ENCODE measurements around the gene DGKQ.
"Not testable (repeated sequence)": the region's sequence is repeated elsewhere in the genome, so short reads cannot be mapped to it uniquely, and the experiment has no call there.

DGKQ gene

DNA sequence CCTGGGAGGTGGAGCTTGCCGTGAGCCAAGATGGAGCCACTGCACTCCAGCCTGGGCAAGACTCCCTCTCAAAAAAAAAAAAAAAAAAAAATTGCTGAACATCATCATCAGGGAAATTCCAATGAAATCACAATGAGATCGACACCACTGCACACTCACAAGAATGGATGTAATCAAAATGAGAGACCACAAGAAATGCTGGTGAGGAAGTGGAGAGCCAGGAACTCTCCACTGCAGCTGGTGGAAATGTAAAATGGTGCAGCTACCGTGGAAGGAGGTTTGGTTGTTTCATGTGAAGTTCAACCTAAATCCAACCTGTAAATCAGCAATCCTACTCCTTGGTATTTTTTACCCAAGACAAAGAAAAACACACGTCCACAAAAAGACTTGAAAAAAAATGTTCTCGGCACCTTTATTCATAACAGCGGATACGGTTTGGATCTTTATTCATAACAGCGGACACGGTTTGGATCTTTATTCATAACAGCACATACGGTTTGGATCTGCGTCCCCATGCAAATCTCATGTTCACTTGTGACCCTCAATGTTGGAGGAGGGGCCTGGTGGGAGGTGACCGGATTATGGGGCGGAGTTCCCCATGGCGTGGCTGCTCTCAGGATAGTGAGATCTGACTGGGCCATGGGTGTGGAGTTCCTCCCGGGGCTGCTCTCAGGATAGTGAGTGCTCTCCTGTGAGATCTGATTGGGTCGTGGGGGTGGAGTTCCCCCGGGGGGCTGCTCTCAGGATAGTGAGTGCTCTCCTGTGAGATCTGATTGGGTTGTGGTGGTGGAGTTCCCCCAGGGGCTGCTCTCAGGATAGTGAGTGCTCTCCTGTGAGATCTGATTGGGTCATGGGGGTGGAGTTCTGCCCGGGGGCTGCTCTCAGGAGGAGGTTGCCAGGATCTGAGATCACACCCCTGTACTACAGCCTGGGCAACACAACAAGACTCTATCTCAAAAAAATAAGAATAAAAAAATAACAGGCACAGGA lies 49.0 kb downstream of the DGKQ start:
- DNase-seq: no peak

DNA sequence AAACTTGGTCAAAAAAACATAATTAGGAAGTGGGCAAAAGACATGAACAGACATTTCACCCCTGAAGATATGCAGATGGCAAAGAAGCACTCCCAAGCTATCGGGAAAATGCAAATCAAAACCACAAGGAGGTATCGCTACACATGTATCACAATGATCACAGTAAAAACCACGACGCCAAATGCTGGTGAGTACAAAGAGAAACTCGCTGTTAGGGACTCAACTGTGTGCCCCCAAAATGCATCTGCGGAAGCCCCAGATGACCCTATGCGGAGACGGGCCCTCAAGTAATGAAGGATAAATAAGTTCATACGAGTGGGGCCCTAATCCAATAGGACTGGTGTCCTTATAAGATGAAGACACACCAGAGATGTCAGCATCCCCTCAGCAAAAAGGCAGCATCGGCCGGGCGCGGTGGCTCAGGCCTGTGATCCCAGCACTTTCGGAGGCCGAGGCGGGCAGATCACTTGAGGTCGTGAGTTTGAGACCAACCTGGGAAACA lies 51.5 kb downstream of the DGKQ start:
- DNase-seq: no peak

DNA sequence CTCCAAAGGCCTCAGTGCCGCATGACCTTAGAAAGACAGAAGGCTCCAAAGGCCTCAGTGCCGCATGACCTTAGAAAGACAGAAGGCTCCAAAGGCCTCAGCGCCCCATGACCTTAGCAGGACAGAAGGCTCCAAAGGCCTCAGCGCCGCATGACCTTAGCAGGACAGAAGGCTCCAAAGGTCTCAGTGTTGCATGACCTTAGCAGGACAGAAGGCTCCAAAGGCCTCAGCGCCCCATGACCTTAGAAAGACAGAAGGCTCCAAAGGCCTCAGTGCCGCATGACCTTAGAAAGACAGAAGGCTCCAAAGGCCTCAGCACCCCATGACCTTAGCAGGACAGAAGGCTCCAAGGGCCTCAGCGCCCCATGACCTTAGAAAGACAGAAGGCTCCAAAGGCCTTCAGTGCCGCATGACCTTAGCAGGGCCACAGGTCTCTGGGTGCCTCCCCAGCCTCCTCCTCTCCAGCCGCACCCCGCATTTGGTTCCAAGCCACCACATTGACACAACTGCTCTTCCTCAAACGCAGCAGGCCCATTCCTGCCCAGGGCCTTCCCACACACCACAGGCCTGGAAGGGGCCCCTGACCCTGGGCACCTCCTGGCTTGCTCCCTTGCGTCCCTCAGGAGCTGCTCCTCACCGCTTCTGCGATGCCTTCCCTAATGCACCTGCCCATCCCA lies 54.2 kb downstream of the DGKQ start:
- DNase-seq: not testable (repeated sequence)

DNA sequence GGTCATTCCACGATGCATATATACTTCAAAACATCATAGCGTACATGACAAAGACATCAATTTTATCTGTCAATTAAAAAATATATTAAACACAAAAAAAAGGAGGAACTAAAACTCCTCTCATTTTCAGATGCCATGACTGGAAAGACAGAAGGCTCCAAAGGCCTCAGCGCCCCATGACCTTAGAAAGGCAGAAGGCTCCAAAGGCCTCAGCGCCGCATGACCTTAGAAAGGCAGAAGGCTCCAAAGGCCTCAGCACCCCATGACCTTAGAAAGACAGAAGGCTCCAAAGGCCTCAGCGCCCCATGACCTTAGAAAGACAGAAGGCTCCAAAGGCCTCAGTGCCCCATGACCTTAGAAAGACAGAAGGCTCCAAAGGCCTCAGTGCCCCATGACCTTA lies 54.8 kb downstream of the DGKQ start:
- not testable (repeated sequence) for DNase-seq

DNA sequence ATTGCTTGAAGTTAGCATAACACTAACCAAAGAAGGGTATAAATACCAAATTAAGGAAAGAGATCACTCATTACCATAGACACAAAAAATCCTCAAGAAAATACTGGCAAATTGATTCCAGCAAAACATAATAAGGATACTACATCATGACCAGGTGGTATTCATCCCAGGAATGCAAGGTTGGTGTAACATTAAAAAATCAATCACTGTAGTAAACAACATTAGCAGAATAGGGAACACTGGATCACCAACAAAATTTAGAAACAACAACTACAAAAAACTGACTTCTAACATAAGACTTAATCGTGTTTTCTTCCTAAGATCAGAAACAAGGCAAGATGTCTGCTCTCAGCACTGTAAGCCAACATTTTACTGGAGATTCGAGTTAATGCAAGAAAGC lies 55.4 kb downstream of the DGKQ start:
- DNase-seq: no peak

DNA sequence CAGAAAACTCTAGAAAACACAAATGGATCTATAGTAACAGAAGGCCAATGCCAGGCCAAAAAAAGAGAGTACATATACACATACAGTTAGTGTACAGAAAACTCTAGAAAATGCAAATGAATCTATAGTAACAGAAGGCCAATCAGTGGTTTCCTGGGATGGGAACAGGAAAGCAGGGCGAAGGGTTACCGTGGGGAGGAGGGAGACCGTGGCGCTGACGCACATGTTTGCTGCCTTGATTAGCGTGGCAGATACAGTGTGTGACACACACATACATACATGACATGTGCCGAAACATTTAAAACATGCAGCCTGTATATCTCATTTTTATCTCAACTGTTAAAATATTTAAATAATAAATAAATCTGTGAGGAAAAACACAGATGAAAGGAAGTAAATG lies 55.9 kb downstream of the DGKQ start:
- DNase-seq: no peak

DNA sequence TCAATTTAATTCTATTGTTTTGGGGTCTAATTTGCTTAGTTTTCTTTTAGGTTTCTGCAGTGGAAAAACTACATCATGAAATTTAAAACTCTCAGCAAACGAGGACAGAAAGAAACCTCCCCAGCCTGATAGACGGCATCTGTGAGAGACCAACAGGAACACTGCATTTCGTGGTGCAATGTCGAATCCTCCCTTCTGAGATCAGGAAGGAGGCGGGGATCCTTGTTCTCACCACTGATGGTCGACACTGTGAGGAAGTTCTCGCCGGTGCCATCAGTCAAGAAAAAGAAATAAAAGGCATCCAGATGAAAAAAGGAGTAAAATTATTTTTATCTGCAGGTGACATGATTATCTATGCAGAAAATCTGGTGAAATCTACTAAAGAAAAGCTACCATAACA lies 57.8 kb downstream of the DGKQ start:
- DNase-seq: no peak

DNA sequence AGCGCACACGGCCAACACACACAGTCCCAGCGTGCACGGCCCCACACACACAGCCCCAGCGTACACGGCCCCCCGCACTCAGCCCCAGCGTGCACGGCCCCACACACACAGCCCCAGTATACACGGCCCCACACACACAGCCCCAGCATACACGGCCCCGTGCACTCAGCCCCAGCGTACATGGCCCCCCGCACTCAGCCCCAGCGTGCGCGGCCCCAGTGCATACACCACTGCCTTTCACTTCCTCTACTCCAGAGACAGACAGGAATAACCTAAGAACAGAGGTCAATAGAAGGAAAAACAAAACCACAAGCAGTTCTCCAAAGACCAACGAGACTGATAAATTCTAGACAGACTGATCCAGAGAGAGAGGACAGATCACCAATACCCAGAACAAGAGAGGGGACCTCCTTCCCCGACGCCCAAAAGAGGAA lies 58.3 kb downstream of the DGKQ start:
- DNase-seq: no peak

DNA sequence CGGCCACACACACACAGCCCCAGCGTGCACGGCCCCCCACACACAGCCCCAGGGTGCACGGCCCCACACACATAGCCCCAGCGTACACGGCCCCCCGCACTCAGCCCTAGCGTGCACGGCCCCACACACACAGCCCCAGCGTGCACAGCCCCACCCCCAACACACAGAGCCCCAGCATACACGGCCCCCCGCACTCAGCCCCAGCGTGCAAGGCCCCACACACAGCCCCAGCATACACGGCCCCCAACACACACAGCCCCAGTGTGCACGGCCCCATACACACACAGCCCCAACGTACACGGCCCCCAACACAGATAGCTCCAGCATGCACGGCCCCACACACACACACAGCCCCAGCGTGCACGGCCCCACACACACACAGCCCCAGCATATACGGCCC lies 58.8 kb downstream of the DGKQ start:
- DNase-seq: no peak

DNA sequence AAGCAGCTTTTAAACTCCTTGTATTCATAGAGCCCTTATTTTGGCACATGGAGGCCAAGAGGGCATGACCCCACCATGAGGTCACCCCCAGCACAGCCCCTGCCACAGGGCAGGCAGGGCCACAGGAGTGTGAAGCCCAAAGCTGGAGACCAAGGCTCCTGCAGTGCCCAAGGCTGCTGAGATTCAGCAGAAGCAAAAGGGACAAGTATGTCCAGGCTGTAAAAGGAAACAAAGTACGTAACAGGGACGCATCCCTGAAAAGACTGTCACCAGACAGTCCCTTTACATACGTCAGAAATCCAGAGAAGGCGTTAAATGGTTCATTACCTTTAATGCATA lies 60.1 kb downstream of the DGKQ start:
- no peak for DNase-seq

DNA sequence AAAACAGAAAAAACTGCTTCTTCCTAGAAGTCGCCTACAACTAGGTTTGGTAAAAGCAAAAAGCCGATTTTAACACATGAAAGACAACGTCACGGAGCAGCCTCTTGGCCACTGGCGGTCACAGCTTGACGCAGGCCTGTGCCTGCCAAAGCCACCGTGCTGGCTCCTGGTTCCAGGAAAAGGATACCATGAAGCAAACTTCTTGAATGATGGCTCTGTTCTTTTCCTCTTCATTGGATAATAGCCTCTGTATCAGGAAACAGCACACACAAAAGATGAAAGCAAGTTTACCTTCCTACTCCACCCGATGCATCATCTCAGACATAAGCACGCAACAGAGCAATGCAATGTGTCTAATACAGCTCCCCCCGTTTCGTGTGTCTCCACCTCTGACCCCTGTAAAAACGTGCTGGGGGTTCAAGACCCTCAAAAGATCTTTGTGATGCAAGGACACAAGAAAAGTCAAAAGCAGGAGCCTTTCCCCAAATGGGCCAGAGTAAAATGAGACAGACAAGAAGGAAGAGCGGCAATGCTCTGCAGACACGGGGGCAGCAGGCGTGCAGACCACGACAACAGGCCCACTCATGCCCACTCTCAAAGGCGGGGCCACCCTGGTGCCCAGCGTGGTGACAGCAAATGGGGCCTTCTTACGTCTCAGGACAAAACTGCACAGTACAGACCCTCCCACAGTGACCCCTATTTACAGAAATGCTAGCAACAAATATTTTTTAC lies 60.7 kb downstream of the DGKQ start:
- DNase-seq: no peak

DNA sequence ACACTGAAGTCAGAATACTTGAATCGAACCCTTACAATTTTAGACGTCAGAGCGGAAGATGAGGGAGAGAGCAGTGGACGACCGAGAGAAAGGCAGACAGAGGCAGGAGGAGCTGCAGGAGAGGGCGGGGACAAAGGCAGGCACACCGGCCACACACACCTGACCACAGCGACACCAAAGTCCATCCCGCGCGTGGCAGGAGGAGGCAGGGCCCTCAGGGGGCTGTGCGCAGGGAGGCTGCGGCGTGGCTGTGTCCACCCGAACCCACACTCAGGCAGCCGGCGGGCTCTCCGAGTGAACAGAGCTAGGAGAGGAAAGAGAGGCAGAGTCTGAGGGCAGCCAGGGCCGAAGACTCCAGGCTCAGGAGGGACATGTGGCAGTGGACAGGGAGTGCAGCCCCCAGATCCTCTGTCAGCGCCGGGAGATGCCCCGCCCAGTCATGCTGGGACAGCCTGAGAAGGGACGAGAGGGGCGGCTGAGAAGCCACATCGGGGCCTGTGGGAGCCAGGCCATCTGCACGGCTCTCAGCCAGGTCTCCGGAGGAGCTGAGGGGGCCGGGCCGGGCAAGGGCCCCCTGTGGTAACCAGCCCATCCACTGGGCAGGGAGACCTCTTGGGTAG lies 61.4 kb downstream of the DGKQ start:
- no peak for DNase-seq

DNA sequence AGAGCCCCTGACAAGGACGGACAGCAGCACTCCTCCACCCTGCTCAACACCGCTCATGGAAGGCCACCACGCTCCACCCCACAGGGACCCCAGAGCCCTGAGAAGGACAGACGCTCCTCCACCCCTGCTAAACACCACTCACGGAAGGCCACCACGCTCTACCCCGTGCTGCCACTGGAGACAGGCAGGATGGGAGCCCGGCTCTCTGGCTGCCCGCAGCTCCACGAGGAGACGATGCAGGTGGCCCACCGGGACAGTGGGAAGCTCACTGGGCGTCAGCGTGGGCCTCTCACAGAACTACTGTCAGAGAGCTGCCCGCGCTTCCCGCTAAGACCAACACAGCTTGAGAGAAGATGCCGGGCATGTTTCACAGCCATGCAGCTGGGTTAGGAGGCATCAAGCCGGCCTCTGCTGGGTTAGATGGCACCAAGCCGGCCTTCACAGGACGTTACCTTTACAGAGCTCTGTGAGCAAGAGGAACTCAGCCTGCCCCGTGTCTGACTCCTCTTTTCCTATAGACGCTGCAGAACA lies 62.1 kb downstream of the DGKQ start:
- no peak for DNase-seq

DNA sequence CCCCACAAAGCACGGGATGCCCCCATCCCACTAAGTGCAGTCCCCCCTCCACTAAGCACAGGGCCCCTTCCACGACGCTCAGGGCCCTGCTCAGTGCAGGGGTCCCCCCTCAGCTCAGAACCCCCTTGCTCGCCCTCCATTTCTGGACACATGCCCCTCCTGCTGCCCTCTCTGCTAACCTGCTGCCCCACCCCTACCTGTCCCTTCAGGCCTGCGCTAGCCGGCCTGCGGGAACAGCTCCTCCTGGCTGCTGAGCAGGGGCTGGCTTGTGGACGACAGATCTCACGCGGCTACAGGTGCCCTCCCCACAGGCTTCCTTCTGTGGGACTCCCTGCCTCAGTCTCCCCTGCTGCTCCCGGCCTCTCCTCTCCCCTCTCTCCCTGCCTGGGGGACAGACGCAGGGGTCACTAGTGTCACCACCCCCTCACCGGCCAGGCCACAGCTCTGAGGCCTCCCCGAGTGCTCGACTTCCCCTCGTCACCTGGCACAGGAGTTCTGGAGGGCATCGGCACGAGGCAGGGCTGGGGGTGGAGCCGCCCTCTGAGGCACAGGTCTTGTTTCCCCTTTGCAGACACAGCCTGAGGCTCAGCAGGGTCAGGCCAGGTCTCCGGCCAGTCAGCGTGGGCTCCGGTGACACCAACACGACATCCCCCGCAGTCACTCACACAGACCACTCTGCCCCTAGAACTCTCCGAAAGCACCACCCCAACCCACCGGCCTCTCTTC lies 62.8 kb downstream of the DGKQ start:
- DNase-seq: no peak

DNA sequence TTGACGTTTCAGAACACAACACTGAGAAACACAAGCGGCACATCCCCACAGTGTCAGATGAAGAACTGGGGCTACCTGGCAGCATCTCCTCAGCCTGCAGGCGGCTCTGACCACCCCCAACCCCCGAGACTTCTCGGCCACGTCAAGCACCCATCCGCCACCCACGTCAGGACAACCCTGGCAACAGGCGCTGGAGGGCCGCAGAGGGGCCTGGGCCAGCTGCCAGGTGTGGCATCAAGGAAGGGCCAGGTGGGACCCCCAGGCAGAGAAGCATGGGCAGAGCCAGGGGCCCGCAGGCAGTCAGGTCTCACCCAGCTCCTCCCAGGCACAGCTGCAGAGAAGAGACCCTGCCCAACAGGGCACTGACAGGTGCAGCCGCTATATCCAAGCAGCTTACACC lies 63.5 kb downstream of the DGKQ start:
- no peak for DNase-seq

DNA sequence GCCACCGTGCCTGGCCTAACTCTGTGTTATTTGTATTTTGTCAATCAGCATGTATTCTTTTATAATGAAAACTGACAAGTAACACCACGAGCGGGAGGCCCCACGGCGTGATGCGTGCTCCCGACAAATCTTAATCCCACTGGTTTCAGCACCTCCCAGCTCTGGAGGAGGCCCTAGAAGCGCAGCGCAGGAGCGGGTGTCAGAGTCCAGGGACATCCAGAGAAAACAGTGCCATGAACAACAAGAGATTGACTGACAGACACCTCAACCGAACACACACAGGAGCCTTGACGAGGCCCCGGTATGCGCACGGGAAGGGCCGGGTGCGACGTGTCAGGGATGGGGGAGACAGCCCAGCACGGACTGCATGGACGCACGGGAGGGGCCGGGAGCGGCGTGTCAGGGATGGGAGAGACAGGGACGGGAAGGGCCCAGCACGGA lies 64.2 kb downstream of the DGKQ start:
- DNase-seq: no peak
